Testis (tissue), 2 donors: ENCODE measurements around the gene OTUB1.

Experiments
- CTCF ChIP-seq, 3 experiments: fragments of 450-650 bp in 2 of 3; fragments of 200-600 bp in 1 of 3; sonication (generic) in 1 of 3; IDR thresholded peaks; one replicate each; pipeline ENCODE4 v1.5.1; 2016 to 2019; ENCODE audit warnings: antibody characterized with exemption in 3 of 3, mild to moderate bottlenecking in 2 of 3, moderate library complexity in 1 of 3
- POLR2A ChIP-seq: fragments of 450-650 bp; IDR thresholded peaks from one replicate; pipeline ENCODE4 v1.6.1; 2017; ENCODE audit warnings: antibody characterized with exemption, mild to moderate bottlenecking, moderate library complexity

- TF ChIP-seq POLR2A (no peak), CTCF (IDR thresholded peaks at IDR 0.05) (no peak)
Observed at GRCh38 chr11:63986932-63987513, 785 bp downstream of the OTUB1 start.
